ENCODE data around the gene ZNF346.

The ZNF346 gene

GRCh38 chr5:177095088-177095669 is 72.7 kb downstream of the ZNF346 start:
- no peak for DNase-seq

GRCh38 chr5:177096162-177097015 is 73.9 kb downstream of the ZNF346 start:
- DNase-seq = no peak

DNA sequence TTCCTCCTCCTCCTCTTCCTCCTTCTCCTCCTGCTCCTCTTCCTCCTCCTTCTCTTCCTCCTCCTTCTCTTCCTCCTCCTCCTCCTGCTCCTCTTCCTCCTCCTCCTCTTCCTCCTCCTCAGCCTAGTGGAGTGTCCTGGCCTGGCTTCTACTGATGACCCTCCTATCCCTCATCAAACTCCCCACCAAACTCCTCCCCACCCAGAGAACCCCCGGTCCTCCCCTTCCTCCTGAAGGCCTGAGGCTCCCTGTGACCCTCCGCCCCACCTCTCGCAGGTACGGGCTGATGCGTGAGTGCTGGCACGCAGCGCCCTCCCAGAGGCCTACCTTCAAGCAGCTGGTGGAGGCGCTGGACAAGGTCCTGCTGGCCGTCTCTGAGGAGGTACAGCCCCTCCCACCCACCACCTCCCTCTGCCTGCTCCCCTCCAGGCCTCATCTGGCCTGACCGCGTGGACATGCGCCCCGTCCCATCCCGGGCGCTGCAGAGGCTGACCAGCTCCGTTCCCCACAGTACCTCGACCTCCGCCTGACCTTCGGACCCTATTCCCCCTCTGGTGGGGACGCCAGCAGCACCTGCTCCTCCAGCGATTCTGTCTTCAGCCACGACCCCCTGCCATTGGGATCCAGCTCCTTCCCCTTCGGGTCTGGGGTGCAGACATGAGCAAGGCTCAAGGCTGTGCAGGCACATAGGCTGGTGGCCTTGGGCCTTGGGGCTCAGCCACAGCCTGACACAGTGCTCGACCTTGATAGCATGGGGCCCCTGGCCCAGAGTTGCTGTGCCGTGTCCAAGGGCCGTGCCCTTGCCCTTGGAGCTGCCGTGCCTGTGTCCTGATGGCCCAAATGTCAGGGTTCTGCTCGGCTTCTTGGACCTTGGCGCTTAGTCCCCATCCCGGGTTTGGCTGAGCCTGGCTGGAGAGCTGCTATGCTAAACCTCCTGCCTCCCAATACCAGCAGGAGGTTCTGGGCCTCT is 74.8 kb downstream of the ZNF346 start:
- DNase-seq = no peak

- DNase-seq = no peak
These were observed 75.6 kb downstream of the ZNF346 start for GRCh38 chr5:177098120-177098469.

DNA sequence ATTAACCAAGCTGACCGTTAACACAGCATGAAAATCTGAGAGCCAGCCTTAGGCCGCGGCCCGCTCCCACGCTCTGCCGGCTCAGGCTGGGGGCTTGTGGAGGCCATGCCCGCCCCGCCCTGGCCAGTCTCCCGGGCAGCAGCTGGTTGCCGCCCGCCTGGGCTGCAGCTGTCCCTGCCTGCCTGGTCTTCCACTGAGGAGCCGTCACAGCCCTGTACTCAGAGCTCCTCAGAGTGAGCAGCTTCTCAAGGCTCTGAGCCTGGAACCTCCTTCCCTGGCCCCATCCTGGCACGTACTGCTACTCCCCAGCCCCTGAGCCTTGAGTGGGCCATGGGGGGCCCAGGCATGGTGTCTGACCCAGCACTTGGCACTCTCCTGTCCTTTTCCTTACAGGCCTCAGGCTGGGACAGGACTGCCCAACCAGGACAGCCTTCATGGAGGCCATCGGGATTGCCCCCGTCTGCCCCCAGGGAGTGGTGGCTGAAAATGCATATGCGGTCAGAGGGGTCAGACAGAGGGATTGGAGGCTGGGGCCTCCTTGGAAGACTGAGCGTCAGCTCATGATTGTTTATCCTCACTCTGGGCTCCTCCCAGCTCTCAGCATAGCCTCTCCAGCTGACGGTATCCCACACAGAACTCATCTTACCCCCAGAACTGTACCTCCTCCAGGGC is 76.1 kb downstream of the ZNF346 start:
- DNase-seq = no peak

DNA sequence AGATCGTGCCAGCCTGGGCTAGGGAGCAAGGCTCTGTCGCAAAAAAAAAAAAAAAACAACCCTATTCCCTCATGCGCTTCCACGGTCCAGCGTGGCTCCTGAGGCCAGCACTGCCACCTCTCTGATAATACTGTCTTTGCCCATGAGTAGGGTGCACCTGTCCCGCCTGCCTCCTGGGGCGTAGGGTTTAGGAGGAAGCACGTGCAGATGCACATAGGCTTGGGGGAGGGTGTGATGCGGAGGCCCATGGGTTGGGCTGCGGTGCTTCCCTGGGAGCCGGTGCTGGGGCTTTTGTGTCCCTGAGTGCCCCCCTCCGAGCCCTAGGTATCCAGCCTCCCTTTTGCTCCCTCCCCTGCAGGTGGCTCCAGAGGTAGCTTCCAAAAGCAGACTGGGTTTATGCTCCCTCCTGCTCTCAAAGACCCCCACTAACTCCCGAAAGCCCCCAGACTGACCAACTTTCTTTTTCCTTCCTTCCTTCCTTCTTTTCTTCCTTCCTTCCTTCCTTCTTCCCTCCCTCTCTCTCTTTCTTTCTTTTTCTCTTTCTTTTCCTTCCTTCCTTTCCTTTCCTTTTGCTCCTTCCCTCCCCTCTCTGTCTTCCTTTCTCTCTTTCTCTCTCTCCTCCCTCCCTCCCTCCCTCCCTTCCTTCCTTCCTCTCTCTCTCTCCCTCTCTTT is 77.1 kb downstream of the ZNF346 start:
- no peak for DNase-seq

GRCh38 chr5:177100714-177101121 is 78.2 kb downstream of the ZNF346 start:
- no peak for DNase-seq

DNA sequence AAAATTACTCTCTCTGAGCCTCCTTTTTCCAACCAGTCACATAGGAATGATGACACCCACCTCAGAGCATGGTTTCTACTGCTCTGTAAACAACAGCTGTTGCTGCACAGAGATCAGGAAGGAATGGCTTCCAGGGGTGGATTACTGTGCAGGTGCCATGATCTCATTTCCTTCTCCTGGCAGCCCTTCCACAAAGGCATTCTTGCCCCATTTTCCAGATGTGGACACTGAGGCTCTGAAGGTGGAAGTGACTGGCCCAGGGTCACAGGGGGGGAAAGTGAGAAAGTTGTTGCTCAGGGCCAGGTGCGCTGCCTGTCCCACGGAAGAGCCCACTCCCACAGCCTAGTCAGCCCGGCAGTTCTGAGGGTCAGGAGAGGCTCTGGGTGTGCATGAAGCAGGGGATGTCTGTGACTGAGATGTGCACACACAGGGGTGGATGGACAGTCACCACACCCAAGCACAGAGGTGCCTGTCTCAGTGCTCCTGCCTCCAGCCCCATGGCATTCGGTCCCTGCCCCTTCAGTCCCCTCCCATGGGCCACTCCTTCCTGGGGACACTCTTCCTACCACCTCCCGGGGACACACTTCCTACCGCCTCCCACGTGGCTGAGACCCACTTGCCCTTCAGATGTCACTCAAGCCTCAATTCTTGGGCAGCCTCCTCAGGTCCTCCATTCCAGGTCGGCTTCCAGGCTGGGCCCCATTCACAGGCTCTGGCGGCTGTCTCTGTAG is 81.2 kb downstream of the ZNF346 start:
- DNase-seq = no peak

GRCh38 chr5:177105691-177106476 is 83.4 kb downstream of the ZNF346 start:
- DNase-seq = no peak

- no peak for DNase-seq
These were observed 84.7 kb downstream of the ZNF346 start for GRCh38 chr5:177107159-177107558.

DNA sequence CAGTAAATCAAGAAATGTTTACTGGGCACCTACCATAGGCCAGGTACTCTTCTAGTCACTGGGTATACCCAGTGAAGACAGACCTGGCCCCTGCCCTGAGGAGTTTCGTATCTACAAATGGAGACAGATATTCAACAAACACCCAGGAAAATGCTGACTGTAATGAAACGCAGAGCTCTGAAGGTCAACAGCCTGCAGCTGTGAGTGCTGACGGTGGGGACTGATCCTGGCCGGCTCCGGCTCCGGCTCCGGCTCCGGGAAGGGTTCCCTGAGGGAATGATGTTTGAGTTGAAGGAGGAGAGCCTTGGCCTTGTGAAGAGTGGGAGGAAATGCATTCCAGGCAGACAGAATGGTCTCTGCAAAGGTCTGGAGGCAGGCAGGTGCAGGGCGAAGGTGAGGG is 87.3 kb downstream of the ZNF346 start:
- DNase-seq = no peak

DNA sequence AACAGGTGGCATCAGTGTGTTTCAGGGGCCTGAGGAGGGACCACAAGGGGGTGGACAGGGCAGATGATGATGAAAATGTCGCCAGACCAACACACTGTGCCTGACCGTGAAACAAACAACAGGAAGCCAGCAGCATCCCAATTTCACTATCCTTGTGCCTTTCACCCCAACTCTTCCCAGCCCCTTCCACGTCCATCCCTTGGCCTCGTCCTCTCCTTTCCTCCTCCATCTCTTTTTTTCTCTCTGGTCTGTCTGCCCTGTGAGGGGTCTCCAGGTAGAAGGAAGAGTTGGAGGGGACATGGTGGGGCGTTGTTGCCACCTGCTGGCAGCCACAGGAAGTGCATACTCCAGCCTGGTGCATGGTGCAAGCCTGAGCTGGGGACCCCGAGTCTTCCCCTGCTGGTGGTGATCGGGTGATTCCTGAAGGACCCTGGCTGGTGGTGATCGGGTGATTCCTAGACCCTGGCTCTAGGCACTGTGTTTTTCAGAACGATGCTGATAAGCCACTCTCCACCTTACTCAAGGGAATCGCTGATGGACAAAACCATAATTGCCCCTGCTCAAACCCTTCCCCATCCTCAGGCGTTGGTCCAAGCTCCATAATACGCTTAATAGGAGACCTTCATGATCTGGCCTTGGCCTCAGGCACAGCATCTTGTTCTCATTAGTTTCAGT is 89.4 kb downstream of the ZNF346 start:
- peak; percentile 7 to 30 for DNase-seq

DNA sequence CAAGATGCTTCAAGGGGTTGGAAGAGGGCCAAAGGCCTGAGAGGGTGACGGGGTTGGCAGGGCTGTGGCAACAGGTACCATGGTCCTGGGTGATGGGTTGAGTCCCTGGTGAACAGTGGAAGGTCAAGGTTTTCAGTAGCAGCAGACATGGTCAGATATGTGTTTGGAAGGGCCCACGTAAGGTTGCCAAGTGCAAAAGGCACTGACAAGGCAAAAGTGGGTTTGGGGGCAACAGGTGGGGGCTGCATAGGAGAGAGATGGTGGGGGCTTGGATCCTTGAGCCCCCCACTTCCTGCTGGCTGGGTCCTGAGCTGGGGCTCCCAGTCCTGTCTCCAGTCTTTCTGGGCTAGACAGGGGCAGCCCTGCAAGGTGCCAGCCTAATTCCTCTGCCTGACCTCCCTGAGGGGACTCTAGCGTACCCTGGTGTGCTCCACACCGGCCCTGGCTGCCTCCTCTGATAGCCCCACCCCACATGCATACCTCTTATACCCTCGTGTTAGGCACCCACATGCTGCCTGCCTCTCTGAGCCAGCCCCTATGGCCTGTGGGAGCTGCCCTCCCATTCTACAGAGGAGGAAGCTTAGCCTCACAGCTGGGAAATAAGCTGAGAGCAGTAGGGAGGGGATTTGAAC is 90.2 kb downstream of the ZNF346 start:
- no peak for DNase-seq

DNA sequence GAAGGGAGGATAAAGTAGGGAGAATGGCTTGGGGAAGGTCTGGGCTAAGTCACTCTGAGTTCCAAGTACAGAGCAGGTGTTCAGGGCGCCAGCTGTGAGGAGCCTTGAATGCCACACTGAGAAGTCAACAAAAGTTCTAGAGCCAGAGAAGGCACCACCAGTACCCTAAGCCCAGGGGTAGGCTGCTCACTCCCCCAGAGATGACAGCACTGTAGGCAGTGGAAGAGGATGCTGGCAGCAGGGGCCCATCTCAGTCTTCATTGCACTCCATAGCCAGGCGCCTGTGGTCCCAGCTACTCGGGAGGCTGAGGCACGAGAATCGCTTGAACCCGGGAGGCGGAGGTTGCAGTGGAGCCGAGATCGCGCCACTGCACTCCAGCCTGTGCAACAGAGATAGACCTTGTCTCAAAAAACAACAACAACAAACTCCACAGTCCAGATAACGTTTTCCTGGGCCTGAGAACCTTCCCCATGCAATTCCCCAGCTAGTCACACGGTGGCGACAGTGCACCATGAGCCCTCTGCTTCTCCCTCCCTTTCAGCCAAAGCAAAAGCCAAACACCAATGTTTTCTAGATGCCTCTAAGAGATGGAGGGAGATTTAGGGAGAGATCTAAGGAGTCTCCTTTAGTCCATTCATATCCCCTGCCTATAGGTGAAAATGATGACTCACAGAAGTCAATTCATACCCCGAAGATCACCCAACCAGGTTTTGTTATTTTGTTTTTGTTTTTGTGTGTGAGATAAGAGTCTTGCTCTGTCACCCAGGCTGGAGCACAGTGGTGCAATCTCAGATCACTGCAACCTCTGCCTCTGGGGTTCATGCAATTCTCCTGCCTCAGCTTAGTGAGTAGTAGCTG is 91.3 kb downstream of the ZNF346 start:
- peak; percentile 50 to 66 for DNase-seq

DNA sequence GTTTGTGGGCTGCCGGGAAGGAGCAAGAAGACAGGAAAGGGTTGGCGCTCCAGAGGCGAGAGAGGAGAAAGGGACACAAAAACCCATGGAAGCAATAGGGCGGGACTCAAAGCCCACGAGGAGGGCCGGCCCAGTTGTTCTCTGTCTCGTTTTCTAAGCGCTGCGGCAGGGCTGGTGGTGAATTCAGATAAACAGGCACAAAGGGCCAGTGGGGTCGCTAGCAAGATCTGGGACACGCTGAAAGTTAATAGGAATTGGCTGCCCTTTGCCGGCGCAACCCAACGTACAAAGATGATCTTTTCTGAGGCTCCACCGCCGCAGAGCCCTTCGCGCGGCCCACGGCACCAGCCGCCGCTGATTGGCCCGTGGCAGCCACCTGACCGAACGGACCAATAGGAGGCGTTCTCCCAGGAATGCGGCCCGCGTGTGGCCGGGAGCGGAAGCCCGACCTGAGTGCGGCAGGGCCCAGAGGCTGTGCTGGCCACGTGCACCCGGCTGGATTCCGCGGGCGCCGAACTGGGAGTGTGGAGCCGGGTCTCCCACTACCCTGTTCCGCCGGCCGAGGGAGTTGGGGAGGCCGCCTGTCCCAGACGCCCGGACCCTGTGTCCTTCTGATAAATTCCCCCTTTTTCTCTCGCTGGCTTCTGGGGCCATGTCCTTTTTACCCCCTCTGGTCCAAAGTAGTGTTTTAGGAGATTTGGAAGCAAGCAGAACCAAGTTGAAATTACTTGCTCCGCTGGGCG is 94.3 kb downstream of the ZNF346 start:
- no peak for DNase-seq

DNA sequence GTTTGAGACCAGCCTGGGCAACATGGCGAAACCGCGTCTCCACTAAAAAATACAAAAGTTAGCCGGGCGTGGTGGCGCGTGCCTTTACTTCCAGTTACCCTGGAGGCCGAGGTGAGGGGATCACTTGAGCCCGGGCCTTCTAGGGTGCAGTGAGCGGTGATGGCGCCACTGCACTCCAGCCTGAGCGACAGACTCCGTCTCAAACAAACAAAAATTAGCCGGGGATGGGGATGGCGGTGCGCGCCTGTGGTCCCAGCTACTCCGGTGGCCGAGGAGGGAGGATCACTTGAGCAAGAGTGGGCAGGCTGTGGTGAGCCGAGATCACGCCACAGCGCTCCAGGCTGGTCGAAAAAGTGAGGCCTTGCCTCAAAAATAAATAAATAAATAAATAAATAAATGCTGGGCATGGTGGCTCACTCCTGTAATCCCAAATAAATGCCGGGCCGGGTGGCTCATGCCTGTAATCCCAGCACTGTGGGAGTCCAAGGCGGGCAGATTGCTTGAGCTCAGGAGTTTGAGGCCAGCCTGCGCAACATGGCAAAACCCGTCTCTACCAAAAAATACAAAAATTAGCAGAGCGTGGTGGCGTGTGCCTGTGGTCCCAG is 95.0 kb downstream of the ZNF346 start:
- DNase-seq = no peak

- no peak for DNase-seq
These were observed 100.1 kb downstream of the ZNF346 start for GRCh38 chr5:177122566-177122965.

All from AML-193 (cell line).